Caki2 (cell line): ENCODE results near the gene ANKRD28. TPM values are rescaled to one million over a fixed set of nuclear protein-coding genes. Genes with fewer than 3 reads are reported as not detected.
"Not testable (repeated sequence)": the region's sequence is repeated elsewhere in the genome, so short reads cannot be mapped to it uniquely, and the experiment has no call there.

Experiments
- DNase-seq: peaks from one replicate; pipeline ENCODE4 v3.0.0-alpha.2; 2015; ENCODE audit warnings: low read depth
- in situ Hi-C: cut with HindIII; loops from 2 replicates; pipeline ENCODE4 v1.10.0; 2016; ENCODE audit warnings: low sequenced_read_pairs, low pct_unique_long_range_greater_than_20kb, mixed read lengths
- total RNA-seq: library from RNA; depleted of rRNA; stranded (reverse); fragments of >200 nt; shearing (Covaris generic); gene quantifications from 2 replicates; pipeline ENCODE4 v1.2.3, GENCODE V29; 2014; ENCODE audit warnings: low replicate concordance; rRNA removed

Gene ANKRD28
- total RNA-seq, 1 experiment from 2014 or later, result 41.5 TPM

DNA sequence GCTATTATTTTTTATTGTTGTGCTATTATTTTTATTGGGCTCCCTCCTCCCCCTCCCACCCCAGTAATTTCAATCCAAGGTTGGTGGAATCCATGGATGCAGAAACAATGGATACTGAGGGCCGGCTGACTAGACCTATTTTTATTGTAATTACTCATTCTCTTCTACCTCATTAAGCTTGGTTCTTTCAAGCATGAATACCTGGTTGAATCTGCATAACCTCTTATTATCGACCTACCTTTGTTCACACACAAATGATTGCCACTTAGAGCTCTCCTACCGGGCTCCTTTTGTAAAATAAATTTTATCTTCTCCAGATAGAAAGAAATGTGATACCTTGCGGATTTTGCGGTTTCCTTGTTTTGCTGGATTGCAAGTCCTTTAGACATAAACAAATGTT, 164.6 kb downstream of the ANKRD28 start:
- DNase-seq, result no peak
- in situ Hi-C loops, result no loop called here

DNA sequence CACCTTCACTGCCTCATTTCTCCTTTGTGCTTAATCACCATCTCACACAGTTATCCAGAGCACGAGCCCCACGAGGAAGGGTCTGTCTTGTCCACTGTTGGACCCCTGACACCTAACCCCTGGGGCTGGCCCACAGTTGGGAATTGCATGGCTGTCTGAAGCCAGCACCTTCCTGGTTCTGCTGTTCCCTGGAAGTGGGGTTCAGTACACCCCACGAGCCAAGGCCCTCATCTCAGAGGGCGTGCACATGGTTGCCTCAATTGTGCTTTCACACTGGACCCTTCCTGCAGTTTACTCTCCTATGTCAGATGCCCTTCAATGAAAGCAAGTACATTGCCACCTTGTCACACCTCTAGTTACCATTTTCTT, 165.6 kb downstream of the ANKRD28 start:
- in situ Hi-C loops, result no loop called here
- no peak for DNase-seq

DNA sequence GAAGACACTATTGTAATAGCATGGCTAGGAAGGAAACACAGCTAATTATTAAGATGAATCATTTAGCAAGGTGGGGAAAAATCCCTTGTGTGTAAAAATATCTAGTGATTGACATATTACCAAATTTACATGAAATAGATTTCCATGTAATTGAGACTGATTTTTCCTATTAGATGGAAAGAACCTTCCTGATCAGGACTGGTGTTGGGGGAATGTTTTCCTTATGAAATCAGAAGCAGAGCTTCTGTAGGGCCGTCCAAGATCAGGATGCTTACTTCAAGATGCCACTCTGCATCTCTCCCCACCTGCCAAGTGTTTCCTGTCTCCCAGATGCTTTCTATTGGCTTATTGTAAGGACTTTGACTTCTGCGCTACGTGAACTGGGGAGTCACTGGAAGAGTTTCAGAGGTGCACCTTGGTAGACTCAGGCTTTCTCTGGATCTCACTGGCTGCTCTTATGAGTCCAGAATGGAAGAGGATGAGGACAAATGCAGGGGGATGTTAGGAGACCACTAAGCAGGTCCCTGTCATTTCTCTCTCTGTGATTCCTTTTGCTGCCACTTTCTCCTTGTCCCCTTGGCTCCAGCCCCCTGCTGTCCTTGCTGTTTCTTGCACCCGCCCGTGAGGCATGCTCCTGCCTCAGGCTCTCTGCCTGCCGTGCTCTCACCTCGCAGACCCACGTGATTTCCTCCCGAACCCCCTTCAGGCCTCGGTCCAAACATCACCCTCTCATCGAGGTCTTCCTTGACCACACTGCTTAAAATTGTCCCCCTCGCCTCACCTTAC, 166.2 kb downstream of the ANKRD28 start:
- in situ Hi-C loops, result no loop called here
- DNase-seq, result no peak

DNA sequence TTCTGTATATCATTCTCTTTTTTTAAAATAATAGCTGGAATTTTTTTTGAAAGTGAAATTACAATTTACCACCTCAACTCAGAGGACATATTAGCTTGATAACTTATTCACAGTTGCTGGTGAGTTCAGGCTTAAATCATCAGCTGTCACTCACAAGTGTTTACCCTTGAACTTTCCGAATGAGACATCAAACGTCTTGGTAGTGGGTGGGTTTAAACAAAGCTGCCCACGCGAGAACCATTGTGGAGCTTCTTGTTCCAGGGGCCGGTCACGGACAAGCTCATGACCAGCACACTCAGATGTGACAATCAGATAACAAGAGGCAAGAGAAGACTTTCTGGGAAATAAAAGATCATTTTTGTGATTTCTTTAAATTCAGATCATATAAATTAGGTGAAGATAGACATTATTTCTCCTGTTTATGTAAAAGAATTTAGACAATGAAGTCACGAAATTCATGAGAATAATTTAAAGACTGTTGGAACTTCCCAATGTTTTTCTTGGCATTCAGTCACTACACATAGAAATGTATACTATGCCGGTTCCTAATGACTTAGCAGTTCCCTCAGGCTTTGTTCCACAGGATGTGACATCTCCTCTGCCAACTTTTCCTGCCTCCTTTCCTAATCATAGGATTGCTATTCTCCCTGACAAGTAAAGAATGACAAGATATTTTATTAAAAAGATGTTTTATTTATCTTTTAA, 167.0 kb downstream of the ANKRD28 start:
- peak; percentile 78 for DNase-seq
- in situ Hi-C loops, result no loop called here

DNA sequence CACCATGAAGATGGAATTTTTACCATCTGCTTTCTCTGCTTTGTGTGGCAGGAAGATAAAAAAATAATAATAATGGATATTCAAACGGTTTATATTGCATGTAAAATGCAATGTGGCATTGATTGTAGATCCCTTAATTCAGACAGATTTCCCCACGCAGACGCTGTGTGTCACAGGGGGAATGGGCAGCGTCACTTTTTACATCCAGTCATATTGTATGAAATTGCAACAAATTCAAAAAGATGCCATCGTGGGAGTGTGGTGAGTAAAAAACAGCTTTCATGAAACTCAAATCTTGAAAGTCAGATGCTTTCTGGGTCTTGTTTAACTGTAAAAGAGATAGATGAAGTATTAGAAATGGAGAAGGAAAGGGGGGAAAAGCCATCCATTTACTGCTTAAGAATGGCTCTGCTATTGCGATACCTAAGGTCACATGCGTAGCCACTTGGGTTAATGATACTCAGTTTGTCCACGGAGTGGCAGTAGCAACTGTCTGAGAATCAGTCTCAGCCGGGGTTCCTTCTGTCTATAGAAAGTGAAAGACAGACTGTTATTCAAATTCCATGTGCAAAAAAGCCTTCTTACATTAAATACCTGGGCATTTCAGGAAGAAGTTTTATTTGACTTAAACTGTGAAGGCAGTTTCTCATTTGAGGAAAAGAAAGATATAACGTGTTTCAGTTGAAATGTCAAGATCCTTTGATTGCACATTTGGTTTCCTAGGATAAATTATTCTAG, 167.8 kb downstream of the ANKRD28 start:
- DNase-seq, result peak; percentile 61
- in situ Hi-C loops, result no loop called here

DNA sequence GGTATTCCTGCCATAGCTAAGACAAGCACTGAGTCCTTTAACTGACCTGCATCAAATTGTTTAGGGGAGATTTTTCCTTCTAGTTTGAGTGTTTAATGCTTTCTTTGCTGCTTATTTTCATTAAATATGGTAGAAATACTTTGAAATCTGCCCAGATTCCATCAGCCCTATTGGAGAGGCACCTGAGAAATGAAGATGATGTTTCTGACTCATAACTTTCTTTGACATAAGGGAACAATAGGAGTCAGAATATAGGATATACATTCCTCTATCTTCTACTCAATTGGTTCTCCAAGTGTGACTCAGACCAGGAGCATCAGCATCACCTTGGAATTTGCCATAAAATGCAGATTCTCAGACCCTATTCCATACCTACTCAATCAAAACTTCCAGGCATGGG, 168.8 kb downstream of the ANKRD28 start:
- in situ Hi-C loops, result no loop called here
- no peak for DNase-seq

DNA sequence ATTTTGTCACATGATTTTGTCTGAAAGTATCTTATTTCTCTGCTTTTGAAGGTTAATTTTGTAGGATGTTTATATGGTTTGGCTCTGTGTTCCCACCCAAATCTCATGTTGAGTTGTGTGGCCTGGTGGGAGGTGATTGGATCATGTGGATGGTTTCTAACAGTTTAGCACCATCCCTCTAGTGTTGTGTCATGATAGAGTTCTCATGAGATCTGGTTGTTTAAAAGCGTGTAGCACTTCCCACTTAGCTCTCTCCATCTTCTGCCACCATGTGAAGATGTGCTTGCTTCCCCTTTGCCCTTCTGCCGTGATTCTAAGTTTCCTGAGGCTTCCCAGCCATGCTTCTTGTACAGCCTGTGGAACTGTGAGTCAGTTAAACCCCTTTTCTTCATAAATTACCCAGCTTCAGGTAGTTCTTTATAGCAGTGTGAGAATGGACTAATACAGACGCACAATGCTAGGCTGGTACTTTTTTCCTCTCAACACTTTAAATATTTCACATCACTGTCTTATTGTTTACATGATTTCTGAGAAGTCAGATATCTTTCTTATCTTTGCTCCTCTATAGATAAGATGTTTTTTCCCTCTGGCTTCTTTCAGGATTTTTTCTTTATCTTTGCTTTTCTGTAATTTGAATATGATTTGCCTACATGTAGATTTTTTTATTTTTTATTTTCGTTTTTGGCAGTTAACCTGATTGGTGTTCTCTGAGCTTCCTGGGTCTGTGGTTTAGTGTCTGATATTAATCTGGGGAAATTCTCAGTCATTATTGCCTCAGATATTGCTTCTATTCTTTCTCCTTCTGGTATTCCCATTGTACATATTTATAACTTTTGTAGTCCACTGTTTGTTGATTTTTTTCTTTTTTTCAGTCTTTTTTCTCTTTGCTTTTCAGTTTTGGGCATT, 174.0 kb downstream of the ANKRD28 start:
- in situ Hi-C loops, result no loop called here
- DNase-seq, result no peak

DNA sequence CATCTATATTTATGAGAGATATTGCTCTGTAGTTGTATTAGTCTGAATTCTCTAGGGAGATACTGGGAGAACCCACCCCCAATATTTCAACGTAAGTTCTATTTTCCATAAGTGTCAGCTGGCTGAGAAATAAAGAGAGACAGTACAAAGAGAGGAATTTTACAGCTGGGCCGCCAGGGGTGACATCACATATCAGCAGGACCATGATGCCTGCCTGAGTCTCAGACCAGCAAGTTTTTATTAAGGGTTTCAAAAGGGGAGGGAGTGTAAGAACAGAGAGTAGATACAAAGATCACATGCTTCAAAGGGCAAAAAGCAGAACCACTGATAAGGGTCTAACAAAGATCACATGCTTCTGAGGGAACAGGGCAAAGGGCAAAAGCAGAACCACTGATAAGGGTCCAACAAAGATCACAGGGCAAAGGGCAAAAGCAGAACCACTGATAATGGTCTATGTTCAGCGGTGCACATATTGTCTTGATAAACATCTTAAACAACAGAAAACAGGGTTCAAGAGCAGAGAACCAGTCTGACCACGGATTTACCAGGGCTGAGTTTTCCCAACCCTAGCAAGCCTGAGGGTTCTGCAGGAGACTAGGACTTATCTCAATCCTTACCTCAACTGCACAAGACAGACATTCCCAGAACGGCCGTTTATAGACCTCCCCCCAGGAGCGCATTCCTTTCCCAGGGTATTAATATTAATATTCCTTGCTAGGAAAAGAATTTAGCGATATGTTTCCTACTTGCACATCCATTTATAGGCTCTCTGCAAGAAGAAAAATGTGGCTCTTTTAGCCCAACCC, 177.9 kb downstream of the ANKRD28 start:
- in situ Hi-C loops, DNase-seq: not testable (repeated sequence)

Other genes starting within 250 kb of the ANKRD28 start
- gene HACL1, start 196.4 kb downstream of the ANKRD28 start, total RNA-seq, result 7.9 and 10.9 TPM in 2 replicates
- 2.5 and 6.4 TPM in 2 replicates for gene BTD, start 196.2 kb downstream of the ANKRD28 start, total RNA-seq